ENCODE data around the gene NTN5.
"Not testable (repeated sequence)": the region's sequence is repeated elsewhere in the genome, so short reads cannot be mapped to it uniquely, and the experiment has no call there.

The NTN5 gene

DNA sequence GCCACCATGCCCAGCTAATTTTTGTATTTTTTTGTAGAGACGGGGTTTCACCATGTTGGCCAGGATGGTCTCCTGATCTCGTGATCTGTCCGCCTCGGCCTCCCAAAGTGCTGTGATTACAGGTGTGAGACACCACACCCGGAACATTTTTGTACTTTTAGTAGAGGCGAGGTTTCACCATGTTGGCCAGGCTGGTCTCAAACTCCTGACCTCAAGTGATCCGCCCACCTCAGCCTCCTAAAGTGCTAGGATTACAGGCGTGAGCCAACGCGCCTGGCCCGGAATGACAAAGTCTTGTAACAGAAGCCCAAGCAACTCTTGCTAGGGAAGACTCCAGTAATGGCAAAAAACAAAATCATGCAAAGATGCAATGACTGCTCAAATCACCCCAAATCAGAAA, 40.5 kb downstream of the NTN5 start:
- not testable (repeated sequence) for DNase-seq

- DNase-seq: no peak
Measured at GRCh38 chr19:48631225-48631624, 41.6 kb downstream of the NTN5 start.

GRCh38 chr19:48630296-48631063, 42.3 kb downstream of the NTN5 start:
- peak in 16 of 58 donors; percentile 26 to 71 (median 50) for DNase-seq

DNA sequence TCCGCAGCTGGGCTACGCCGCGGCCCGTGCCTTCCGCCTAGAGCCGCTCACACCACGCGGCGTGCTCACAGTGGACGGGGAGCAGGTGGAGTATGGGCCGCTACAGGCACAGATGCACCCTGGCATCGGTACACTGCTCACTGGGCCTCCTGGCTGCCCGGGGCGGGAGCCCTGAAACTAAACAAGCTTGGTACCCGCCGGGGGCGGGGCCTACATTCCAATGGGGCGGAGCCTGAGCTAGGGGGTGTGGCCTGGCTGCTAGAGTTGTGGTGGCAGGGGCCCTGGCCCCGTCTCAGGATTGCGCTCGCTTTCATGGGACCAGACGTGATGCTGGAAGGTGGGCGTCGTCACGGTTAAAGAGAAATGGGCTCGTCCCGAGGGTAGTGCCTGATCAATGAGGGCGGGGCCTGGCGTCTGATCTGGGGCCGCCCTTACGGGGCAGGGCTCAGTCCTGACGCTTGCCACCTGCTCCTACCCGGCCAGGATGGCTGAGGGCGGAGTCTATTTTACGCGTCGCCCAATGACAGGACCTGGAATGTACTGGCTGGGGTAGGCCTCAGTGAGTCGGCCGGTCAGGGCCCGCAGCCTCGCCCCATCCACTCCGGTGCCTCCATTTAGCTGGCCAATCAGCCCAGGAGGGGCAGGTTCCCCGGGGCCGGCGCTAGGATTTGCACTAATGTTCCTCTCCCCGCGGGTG, 43.1 kb downstream of the NTN5 start:
- peak in 34 of 58 donors; percentile 31 to 80 (median 58) for DNase-seq

DNA sequence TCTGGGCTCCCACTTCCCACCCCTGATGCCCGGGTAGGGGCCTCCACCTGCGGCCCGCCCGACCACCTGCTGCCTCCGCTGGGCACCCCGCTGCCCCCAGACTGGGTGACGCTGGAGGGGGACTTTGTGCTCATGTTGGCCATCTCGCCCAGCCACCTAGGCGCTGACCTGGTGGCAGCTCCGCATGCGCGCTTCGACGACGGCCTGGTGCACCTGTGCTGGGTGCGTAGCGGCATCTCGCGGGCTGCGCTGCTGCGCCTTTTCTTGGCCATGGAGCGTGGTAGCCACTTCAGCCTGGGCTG, 43.6 kb downstream of the NTN5 start:
- no peak for DNase-seq

DNA sequence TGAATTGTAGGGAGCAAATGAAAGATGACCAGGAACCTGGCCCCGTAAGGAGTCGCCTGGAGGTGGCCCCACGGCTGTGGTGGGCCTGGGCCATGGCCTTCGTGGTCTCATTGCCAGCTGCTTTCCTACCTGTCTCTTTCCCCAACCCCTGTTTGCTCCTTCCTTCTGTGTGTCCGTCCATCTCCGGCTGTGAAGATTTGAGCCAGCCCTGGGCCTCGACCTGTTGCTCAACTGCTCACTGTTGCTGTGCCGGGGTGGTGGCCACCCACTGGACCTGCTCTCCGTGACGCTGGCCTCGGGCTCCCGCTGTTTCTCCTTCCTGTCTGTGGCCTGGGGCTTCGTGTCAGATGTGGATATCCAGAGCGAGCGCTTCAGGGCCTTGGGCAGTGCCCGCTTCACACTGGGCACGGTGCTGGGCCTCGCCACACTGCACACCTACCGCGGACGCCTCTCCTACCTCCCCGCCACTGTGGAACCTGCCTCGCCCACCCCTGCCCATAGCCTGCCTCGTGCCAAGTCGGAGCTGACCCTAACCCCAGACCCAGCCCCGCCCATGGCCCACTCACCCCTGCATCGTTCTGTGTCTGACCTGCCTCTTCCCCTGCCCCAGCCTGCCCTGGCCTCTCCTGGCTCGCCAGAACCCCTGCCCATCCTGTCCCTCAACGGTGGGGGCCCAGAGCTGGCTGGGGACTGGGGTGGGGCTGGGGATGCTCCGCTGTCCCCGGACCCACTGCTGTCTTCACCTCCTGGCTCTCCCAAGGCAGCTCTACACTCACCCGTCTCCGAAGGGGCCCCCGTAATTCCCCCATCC, 44.1 kb downstream of the NTN5 start:
- no peak for DNase-seq

- DNase-seq: no peak
Measured at GRCh38 chr19:48627865-48628314, 44.9 kb downstream of the NTN5 start.

DNA sequence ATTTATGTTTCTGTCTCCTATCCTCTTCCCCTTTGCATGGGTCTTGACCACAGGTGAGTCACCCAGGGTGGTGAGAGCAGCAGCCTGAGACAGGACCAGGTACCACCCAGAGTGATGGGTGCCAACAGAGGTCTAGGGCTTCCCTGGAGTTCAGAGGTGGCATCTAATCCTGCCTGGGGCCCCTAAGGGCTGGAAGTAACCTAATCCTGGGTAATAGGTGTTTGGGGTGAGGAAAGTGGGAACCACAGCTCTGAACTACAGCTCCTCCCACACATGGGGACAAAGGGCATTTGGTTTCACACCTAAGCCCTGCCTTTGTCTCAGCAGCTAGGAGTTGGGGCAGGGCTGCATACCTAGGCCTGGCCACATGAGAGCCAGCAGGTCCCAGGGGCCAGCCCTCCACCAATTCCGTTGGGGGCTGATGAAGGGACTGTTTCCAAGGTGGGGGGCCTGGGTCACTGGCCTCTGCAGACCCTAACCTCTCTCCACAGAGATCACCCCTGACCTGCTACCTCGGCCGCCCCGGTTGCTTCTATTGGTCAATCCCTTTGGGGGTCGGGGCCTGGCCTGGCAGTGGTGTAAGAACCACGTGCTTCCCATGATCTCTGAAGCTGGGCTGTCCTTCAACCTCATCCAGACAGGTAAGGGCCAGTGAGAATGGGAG, 45.5 kb downstream of the NTN5 start:
- no peak for DNase-seq

GRCh38 chr19:48625891-48626327, 46.9 kb downstream of the NTN5 start:
- DNase-seq: no peak

DNA sequence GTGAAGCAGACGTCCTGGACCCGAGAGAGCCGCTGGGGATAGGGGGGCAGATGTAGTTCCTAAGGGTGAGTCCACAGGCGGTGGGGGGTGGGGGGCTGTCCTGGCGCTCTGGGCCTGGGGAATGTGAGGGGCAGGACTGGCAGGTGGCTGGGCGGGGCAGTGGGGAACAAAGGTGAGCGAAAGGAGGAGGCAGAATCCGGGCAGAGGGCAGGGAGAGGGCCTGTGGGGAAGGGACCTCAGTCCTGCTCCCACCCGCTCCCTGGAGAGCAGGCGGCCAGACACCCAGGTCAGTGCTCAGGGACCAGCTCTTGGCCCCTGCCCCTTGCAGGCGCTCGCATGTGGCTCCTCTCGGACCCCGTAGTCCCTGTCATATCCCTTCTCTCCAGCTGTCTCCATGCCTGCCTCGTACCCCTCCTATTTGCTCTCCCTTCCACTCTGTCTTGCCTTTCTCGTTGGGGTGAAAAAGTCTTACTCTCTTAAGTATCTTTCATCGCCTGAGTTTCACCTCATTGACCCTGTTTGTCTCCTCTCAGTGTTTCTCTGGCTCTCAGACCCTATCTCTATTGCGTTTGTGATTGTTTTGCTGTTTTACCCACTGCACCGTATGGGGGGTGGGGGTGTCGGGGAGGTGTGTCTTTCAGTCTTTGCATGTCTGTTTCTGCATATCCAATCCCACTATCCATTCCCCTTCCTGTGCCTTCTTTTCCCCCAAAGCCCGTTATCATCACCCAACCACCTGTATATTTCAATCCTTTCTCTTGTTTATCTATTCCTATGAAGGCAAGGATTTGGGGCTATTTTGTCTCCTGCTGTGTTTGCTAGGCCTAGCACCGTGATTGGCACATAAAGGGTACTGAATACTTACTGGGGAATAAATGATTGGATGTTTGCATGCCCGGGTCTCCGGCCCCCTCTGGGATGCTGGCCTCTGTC, 47.8 kb downstream of the NTN5 start:
- no peak for DNase-seq

DNA sequence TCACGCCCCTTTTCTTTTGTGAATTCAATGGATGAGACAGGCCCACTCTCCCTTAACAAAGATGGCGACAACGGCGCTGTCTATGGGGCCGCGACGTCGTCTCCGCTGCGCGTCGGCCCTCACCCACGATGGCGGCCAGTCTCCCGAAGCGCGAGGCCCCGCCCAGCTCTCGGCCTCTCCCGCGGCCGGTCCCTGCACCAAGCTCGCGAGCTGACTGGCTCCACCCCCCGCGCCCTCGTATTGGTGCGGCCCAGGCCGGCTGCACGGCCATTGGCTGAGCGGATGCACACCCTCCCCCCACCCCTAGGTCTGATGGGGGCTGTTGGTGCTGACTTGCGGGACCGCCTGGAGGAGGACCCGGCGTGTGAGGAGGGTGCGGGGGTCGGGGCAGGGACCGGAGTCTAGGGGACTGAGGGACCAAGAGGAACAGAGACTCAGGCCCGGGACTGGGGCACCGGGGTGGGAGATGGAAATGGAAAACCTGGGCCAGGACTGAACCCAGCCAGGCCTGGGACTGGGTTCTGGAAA, 48.7 kb downstream of the NTN5 start:
- peak; percentile 79 to 99 (median 97) for DNase-seq

DNA sequence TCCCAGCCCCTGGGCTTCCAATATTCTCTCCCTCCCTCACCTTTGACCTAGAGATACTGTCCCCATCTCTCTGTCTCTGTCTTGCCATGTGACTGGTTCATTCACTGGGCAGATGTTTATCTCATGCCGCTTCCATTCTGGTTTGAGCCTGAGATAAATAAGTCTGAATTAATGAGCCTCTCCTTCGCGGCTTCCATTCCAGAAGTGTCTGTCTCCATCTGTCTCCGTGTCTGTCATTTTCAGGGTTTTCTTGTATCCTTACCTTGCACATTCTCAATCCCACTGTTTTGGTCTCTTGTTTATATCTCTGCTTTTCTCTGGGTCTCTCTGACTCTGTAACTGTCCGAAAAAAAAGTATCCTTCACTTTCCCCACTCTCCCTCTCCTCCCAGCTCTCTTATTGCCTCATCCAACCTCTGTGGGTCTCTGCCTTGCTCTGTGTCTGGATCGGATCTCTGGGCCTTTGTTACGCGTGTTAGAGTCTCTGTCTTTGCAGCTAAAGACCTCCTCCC, 49.2 kb downstream of the NTN5 start:
- peak in 3 of 58 donors; percentile 48 to 55 (median 52) for DNase-seq

- no peak for DNase-seq
Measured at GRCh38 chr19:48619692-48620585, 52.9 kb downstream of the NTN5 start.

- peak; percentile 90 to 100 (median 99) for DNase-seq
Measured at GRCh38 chr19:48618916-48619691, 53.7 kb downstream of the NTN5 start, which contains the start of the genes RPL18 and SPHK2. Gene RPL18, minus strand, starts transcription at chr19:48619178. Its CDS starts 35 bp downstream, at chr19:48619143. Gene SPHK2, plus strand, starts transcription at chr19:48619506. Its CDS starts 1,009 bp downstream, at chr19:48620515.

- no peak for DNase-seq
Measured at GRCh38 chr19:48618278-48618915, 54.4 kb downstream of the NTN5 start.

DNA sequence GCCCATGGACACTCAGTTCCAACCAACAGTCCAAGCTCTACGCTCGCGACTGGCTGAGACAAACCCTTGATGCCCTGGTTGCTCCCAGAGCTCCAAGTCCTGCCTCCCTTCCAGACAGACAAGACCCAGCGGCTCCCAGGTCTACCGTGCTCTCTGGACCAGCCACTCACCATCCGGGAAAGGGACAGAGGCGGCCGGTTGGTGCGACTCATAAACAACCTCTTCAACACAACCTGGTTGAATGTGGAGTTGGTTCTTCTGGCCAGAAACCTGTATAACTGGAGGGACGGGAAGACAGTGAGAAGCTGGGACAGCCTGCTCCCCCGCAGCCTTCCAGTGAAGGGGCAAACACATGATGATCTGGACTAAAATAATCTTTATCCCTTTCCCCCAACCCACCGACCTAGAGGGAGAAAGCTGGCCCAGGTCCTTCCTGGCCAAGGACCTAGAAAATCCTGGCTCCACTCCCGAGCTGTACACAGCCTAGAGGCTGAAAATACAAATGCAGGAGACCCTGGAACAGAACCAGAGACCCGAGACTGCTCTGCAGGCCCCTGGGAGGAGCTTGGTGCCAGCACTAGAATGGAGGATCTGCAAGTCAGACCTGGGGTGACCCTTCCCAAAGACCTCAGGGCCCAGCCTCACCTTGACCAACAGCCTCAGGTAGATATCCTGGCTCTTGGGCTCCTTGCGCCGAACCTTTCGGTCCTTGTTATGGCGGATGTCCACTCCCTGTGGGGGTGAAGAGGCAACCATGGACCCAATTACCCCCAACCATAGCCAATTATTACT, 55.5 kb downstream of the NTN5 start:
- DNase-seq: peak in 14 of 58 donors; percentile 12 to 57 (median 30)

All from anterior cingulate cortex (tissue), 58 donors.